ENCODE results near the gene SEC62. TPM values are rescaled to one million over a fixed set of nuclear protein-coding genes. Genes with fewer than 3 reads are reported as not detected.

SEC62 gene
- total RNA-seq, 1 donor: 11.3 TPM

- no peak for DNase-seq (ENCODE audit: low read depth in 2 of 3, low spot score in 2 of 3)
Measured at GRCh38 chr3:169965562-169966427, 812 bp upstream of the SEC62 start.

GRCh38 chr3:169966951-169967915, 626 bp downstream of the SEC62 start:
- DNase-seq (ENCODE audit: low read depth in 2 of 3, low spot score in 2 of 3): peak; percentile 10 to 47 (median 38)

GRCh38 chr3:169968224-169968885, 1.7 kb downstream of the SEC62 start:
- no peak for DNase-seq (ENCODE audit: low read depth in 2 of 3, low spot score in 2 of 3)

GRCh38 chr3:169969174-169970095, 2.8 kb downstream of the SEC62 start:
- DNase-seq (ENCODE audit: low read depth in 2 of 3, low spot score in 2 of 3): no peak

GRCh38 chr3:169970847-169971246, 4.2 kb downstream of the SEC62 start:
- DNase-seq (ENCODE audit: low read depth in 2 of 3, low spot score in 2 of 3): no peak

- DNase-seq (ENCODE audit: low read depth in 2 of 3, low spot score in 2 of 3): no peak
Measured at GRCh38 chr3:169971522-169971921, 4.9 kb downstream of the SEC62 start.

GRCh38 chr3:169980055-169980454, 13.4 kb downstream of the SEC62 start:
- DNase-seq (ENCODE audit: low read depth in 2 of 3, low spot score in 2 of 3): no peak

GRCh38 chr3:169984292-169984691, 17.7 kb downstream of the SEC62 start:
- peak in 2 of 3 donors; percentile 22 to 40 for DNase-seq (ENCODE audit: low read depth in 2 of 3, low spot score in 2 of 3)

- no peak for DNase-seq (ENCODE audit: low read depth in 2 of 3, low spot score in 2 of 3)
Measured at GRCh38 chr3:169990431-169990830, 23.8 kb downstream of the SEC62 start.

- no peak for DNase-seq (ENCODE audit: low read depth in 2 of 3, low spot score in 2 of 3)
Measured at GRCh38 chr3:169992156-169992555, 25.5 kb downstream of the SEC62 start.

GRCh38 chr3:169992781-169993180, 26.2 kb downstream of the SEC62 start:
- no peak for DNase-seq (ENCODE audit: low read depth in 2 of 3, low spot score in 2 of 3)

- DNase-seq (ENCODE audit: low read depth in 2 of 3, low spot score in 2 of 3): no peak
Measured at GRCh38 chr3:169993761-169994160, 27.2 kb downstream of the SEC62 start.

GRCh38 chr3:169996063-169996462, 29.5 kb downstream of the SEC62 start:
- no peak for DNase-seq (ENCODE audit: low read depth in 2 of 3, low spot score in 2 of 3)

- no peak for DNase-seq (ENCODE audit: low read depth in 2 of 3, low spot score in 2 of 3)
Measured at GRCh38 chr3:169998668-169999131, 32.1 kb downstream of the SEC62 start.

- no peak for DNase-seq (ENCODE audit: low read depth in 2 of 3, low spot score in 2 of 3)
Measured at GRCh38 chr3:169999433-169999832, 32.8 kb downstream of the SEC62 start.

GRCh38 chr3:170000051-170000450, 33.4 kb downstream of the SEC62 start:
- no peak for DNase-seq (ENCODE audit: low read depth in 2 of 3, low spot score in 2 of 3)

- DNase-seq (ENCODE audit: low read depth in 2 of 3, low spot score in 2 of 3): no peak
Measured at GRCh38 chr3:170002231-170002630, 35.6 kb downstream of the SEC62 start.

- peak in 1 of 3 donors; percentile 19 for DNase-seq (ENCODE audit: low read depth in 2 of 3, low spot score in 2 of 3)
Measured at GRCh38 chr3:170002879-170003278, 36.3 kb downstream of the SEC62 start.

- DNase-seq (ENCODE audit: low read depth in 2 of 3, low spot score in 2 of 3): no peak
Measured at GRCh38 chr3:170003881-170004356, 37.3 kb downstream of the SEC62 start.
